Right renal cortex interstitium (tissue), 3 donors: Measurements from ENCODE around the gene EPYC. TPM values are rescaled to one million over a fixed set of nuclear protein-coding genes. Genes with fewer than 3 reads are reported as not detected.

ENCODE experiments used
- DNase-seq, 3 donors: peaks; one replicate each; pipeline ENCODE4 v3.0.0-alpha.2; 2013; ENCODE audit warnings: low read depth in 3 of 3, low spot score in 2 of 3
- polyA plus RNA-seq, 3 donors: library from polyadenylated mRNA; unstranded; fragments of 120-200 nt; gene quantifications; one replicate each; pipeline ENCODE4 v1.2.1, GENCODE V29; 2013; ENCODE audit not compliant: insufficient read length in 3 of 3

EPYC gene, protein sequence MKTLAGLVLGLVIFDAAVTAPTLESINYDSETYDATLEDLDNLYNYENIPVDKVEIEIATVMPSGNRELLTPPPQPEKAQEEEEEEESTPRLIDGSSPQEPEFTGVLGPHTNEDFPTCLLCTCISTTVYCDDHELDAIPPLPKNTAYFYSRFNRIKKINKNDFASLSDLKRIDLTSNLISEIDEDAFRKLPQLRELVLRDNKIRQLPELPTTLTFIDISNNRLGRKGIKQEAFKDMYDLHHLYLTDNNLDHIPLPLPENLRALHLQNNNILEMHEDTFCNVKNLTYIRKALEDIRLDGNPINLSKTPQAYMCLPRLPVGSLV
- polyA plus RNA-seq, result not detected

DNA sequence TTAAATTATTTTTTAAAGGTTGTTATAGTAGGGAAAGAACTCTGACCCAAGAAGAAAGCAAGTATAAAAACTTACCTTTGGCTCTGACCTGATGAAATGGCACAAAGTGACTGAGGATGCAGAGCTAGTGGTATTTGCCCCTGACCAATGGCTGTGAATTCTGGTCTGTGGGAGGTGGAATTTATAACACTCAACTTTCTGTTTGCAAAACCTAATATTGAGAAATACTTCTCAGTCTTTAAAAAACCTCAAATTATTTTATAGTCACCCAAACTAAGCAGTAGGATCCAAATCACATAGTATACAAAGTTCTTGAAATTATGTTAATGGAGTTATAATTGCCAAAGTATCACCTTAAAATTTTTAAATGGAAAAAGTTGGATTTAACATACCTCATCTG is at the start of gene EPYC:
EPYC (minus strand) TSS at position 101 of the 400 bp plus-strand sequence. CDS start 2,407 bp downstream, outside the sequence.
- DNase-seq, result no peak

DNA sequence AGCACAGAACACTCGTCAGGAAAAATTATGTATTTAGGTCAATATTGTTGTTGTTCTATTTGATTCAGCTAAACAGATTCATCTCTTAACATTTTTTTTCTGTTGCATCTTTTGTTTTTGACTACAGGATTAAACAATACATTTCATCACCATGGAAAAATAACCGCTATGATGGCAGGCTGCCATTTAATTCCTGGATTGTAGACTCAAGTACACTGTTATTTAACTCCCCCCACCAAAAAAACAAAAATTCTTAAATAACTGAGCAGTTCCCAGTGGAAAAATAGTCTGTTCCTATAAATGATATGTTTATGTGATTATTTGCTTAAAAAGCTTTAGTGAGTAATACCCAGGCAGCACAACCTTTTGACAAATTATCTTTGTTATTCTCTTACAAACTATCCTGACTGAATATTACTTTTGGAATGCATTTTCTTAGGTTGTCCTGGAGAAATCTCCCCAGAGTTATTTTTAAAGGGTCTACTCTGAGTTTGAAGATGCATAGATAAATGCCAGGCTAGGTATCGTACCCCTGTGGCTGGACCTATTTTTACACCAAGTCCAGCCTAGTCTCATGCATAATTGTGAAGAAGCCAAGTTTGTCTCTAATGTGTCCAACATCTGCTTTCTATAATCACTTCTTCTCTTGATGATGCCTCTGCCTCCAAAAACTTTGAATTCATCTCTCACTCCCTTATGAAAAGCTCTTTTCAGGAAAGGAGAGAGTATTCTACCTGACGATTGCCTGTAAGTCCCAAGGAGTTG is 49.4 kb upstream of the EPYC start:
- no peak for DNase-seq

DNA sequence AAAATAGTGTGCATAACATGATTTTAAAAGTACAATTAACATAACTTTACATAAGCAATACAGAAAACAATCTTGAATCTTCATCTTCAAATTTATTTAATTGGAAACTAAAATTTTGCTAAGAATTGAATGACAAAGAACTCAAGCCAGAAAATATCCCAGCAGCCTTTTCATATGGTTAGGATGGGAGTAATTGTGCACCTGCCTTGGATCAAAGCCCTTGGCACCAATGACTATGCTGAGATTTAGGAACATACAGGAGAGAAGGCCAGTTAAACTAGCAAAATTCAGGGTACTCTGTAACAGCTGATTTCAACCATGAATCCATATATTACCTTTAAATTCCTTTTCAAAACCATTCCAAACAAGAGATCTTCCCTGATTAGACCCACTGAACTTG is 47.3 kb upstream of the EPYC start:
- no peak for DNase-seq

DNA sequence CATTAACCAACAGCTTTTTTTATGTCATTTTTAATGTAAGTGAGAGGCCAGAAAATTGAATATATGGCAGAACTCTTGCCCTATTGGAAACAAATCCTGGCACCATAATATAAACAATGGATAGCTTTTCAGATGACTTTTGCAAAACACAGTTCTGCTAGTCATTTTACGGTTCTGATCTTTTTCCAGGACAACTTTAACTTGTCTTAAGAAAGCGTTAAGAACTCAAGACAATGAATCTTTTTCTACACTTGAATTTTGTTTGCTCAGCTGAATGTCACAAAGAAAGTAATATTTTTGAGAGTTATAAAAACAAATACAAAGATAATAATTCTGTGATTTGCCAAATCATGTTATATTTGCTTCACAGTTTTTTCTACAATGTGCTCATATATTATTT is 39.8 kb upstream of the EPYC start:
- no peak for DNase-seq

GRCh38 chr12:91043408-91043807 is 38.6 kb upstream of the EPYC start:
- DNase-seq, result no peak

GRCh38 chr12:91040096-91040755 is 35.5 kb upstream of the EPYC start:
- DNase-seq, result no peak

DNA sequence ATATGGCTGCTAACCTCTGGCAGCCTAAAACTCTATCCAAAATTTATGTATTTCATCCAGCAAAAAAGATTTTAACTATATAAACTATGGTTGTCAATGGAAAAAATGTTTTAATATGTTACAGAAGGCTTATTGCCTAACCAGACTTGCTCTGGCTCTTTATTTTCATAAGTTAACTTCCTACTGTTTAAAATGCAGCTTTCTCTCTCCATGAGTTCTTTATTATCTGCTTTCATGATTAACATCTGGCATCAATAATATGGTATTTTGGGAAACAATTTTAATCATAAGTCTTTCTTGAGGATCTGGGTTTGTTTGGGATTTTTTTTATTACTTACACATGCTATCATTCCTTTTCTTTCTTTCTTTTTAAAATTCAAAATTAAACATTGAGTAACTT is 32.5 kb upstream of the EPYC start:
- DNase-seq, result no peak

DNA sequence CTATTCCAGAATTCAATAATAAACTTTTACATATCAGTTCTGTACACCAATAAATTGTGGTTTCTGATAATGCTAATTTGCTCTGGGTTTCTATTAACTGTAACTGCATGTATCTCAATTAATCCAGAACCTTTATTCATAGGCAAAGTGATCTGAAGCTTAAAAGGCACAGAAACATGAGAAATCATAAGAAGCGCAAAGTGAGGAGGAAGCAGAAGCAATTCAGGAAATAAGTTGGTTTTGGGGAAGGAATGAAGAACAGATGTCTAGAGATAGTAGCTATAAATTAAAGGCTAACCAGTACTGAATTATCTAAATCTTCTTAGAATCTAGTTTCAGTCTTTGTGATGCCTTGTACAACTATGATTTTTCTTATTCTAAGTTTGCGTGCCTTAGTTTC is 28.5 kb upstream of the EPYC start:
- DNase-seq, result no peak

GRCh38 chr12:91023326-91024004 is 18.7 kb upstream of the EPYC start:
- DNase-seq, result no peak

GRCh38 chr12:91021076-91021475 is 16.3 kb upstream of the EPYC start:
- no peak for DNase-seq

DNA sequence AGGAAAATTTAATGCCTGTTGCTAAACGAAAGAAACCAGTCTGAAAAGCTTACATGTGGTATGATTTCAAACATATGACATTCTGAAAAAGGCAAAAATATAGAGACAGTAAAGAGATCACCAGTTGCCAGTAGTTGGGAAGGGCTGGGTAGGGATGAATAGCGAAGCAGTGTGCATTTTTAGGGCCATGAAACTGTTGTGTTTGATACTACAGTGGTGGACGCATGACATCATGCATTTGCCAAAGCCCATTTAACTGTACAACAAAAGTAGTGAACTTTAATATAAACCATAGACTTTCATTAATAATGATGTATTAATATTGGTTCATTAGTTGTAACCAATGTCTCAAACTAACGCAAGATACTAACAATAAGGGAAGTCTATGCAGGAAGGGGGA is 14.7 kb upstream of the EPYC start:
- DNase-seq, result no peak

DNA sequence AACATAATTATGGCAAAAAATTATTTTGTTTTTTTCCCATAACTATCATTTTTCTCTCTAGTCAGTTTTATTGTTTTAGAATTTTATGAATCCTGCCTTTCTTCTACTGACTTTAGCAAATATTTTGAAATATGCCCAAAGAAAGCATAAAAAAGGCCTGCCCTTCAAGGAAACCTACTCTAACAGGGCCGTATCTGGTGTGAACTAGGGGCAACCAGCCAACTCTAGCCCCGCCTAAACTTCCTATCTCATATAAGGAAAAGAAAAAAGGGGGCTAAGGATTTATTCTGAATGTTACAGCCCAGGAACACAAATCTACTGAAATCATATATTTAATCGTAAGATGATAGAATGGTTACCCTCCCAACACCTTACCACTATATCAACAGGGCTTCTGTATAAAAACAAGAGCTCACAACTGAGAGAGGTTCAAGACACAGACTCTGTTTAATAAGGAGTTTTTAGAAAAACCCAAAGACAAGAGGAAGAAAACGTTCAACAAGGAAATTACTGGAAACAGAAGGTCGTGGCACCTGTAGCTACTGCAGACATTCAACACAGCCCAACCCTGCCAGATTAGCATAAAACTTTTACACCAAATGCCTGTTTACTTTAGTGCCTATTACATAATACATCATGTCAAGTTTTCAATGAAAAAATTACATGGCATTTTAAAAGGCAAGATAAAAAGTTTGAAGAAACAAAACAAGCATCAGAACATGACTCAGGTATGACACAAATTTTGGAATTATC is 12.9 kb upstream of the EPYC start:
- no peak for DNase-seq

- no peak for DNase-seq
Measured at GRCh38 chr12:91017043-91017442, 12.3 kb upstream of the EPYC start.

- DNase-seq, result no peak
Measured at GRCh38 chr12:91009319-91009950, 4.7 kb upstream of the EPYC start.

DNA sequence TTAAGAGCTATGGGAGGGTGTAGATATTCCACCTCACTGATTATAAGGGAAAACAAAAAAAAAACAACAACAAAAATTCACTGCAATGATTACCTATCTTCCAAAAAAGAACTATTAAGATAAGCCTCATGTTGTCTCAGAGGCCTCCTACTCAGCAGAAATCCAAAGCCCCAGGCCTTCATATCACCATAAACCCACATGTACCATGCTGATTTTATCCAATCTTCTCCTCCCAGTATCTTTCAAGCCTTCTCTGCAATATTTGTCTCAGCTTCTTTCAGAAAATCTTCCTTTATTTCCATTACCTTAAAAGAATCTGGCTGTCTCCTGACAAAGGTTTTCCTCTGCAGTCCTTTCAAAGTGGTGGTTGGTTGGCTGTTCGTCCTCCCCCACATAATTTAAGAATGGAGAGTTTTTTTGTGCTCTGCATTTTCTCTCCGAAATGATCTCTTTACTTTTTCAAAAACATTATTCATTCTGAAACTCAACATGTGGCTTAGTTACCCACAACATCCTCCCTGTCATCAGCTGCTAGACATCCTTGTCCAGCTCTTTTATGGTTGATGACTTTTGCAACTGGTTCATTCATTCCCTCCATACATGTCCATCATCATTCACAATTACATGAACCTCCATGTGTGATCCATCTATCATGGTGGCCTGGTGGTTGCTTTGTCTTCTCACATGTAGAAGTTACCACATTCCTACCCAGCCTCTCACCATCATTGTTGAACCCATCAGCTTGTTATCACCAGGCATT is 2.9 kb upstream of the EPYC start:
- DNase-seq, result no peak

DNA sequence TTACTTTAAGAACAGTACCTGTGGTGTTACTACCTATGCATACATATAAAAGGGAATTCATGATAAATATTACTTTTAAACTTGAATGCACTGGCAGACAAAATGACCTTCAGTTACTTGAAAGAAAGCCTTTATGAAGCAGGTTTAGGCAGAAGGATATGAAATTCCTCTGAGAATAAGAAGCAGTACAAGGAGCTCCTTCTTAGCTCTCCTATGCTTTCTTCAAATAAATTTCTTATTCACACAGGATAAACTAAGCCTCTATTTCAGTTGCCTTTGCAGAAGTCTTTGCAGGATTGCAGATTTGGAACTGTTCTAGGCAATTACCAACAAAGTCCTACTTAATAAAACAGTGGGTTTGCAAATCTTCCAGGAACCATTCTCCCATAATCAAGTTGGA is 1.0 kb downstream of the EPYC start:
- no peak for DNase-seq

GRCh38 chr12:91001306-91001705 is 3.5 kb downstream of the EPYC start:
- no peak for DNase-seq

DNA sequence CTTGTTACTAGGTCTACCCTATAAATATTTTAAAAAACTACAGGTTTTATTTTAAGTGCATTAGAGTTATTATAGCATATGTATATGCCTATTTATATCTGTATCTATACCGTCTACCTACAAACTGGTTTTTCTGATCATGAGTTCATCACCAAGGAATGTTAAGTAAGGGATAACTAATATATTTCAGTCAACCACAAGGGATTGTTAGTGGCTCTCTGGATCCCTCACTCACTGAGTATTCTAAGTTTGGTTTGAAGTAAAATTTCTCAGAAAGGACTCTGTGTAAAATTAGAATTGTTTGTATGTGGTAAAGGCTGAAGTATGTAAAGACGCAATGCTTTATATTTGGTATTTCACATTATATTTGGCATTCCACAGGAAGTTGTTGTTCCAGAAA is 4.8 kb downstream of the EPYC start:
- DNase-seq, result no peak

- no peak for DNase-seq
Measured at GRCh38 chr12:90999527-90999926, 5.2 kb downstream of the EPYC start.
